ENCODE measurements around the gene LRG1. TPM values are rescaled to one million over a fixed set of nuclear protein-coding genes. Genes with fewer than 3 reads are reported as not detected.

LRG1 gene
- total and polyA plus RNA-seq, 9 of the 15 experiments (the other 6 are each of a cell fraction or from before 2014, with no cell fraction given): 1.5 to 11.9 (median 8.7) TPM

DNA sequence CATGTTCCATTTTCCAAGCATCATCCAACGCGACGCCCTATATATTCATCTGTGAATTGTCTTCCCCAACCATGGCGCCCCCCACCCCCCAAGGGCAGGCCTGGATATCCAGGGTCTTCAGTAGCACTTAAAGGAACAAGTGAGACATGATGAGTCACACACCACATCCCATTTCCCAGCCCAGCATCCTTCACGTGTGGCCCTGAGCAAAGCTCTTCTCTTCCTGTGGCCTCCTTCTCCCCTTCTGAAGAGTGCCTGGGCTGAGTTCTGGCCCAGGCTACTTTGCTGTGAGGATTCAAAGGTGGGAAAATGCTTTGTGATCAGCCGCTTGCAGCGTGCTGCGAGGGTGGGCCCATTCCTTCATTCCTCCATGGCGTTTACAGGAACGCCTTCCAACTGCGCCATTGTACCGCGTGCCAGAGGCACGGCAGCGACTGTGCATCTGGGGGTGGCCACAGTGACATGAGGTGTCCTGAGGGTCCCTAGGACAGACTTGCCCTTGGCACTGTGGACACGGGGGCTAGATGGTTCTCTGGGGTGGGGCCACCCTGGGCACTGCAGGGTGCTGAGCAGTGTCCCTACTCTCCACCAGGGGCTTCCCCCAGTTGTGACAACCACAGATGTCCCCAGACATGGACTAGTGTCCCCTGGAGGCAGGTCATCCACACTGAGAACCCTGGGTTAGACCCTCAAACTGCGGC is 33.2 kb downstream of the LRG1 start (continued):
- TF ChIP-seq, protein P1, sequence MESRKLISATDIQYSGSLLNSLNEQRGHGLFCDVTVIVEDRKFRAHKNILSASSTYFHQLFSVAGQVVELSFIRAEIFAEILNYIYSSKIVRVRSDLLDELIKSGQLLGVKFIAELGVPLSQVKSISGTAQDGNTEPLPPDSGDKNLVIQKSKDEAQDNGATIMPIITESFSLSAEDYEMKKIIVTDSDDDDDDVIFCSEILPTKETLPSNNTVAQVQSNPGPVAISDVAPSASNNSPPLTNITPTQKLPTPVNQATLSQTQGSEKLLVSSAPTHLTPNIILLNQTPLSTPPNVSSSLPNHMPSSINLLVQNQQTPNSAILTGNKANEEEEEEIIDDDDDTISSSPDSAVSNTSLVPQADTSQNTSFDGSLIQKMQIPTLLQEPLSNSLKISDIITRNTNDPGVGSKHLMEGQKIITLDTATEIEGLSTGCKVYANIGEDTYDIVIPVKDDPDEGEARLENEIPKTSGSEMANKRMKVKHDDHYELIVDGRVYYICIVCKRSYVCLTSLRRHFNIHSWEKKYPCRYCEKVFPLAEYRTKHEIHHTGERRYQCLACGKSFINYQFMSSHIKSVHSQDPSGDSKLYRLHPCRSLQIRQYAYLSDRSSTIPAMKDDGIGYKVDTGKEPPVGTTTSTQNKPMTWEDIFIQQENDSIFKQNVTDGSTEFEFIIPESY (CRISPR knock-in tag; IDR thresholded peaks at IDR 0.05): peak; percentile 85
- no peak for TF ChIP-seq L3MBTL2 (IDR thresholded peaks at IDR 0.05)
- TF ChIP-seq, protein P2, sequence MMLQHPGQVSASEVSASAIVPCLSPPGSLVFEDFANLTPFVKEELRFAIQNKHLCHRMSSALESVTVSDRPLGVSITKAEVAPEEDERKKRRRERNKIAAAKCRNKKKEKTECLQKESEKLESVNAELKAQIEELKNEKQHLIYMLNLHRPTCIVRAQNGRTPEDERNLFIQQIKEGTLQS (IDR thresholded peaks at IDR 0.05): peak; percentile 47; the same call in 1 of the 2 replicates
- TF ChIP-seq, protein P2 (CRISPR knock-in tag; conservative IDR thresholded peaks at IDR 0.05): no peak

DNA sequence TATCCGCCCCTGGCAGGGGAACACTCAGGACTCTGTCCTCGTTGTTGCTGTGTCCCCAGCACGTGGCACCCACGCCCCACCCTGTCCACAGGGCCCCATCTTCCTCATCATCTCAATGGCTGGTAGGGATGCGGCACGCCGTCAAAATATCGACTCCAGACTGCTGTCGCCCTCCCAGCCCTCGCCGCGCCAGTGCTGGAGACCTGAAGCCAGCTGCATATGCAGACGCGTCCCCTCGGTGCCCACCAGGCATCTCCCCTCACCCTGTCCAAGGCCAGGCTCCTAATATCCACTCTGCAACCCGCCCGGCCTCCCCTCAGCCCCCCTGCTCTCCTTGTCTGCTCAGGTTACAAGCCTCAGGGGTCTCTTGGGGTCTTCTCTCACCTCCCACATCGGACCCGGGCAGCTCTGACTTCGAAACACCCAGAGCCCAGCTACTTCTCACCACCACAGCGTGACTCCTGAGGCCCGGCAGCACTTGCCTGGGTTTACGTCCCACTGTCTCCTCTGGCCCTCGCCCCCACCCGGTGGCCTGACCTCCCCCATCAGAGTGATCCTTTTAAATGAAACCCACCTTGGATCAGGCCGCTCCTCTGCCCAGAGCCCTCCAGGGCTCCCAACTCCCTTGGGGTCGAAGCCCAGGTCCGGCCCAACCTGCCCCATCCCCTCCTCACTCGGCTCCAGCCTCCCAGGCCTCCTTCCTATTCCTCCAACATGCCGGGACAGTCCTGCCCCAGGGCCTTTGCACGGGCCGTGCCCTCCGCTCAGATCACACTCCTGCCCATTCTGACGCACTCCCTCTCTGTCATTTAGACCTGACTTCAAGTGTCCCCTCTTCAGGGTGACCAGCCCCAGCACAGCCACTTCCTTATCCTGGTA is 34.0 kb downstream of the LRG1 start:
- in situ Hi-C loops (cut with MboI): no loop called here
- Histone ChIP-seq H3K27ac (ENCODE audit: extremely low read depth, low read depth, low read length) (no peak overlapping the region), H3K36me3 (ENCODE audit: control insufficient read depth, insufficient read depth, low read length) (peaks cover 17% of the 10 kb centered on the region; the same call in 1 of the 3 replicates), H4K20me1 (replicated peaks; ENCODE audit: control insufficient read depth, insufficient read depth, low read length) (peaks cover 5% of the 10 kb centered on the region; the same call in 1 of the 2 replicates), H2AFZ (ENCODE audit: low read depth, low read length) (no peak overlapping the region), H3K9ac (ENCODE audit: insufficient read depth in 1 of 2, low read depth in 2 of 2, low read length in 2 of 2) (peak overlapping the region in 1 of 2 experiments; percentile 35; a peak in 1 of 4 replicates), H3K4me3 (no peak overlapping the region), H3K79me2 (ENCODE audit: control insufficient read depth, insufficient read depth, low read length) (no peaks in the 10 kb centered on the region), H3K4me1 (replicated peaks in 1 of 2; ENCODE audit: control insufficient read depth in 2 of 2, insufficient read depth in 2 of 2, low read length in 2 of 2) (peaks cover 0 to 78% of the 10 kb centered on the region in 2 experiments; a peak in 2 of 5 replicates), H3K9me1 (ENCODE audit: control insufficient read depth, insufficient read depth, low read length) (peaks cover 3% of the 10 kb centered on the region), H3K27me3 (ENCODE audit: control insufficient read depth in 2 of 2, insufficient read depth in 2 of 2, low read length in 2 of 2) (peaks cover 0 to 4% of the 10 kb centered on the region in 2 experiments; a peak in 2 of 5 replicates), H3K9me3 (replicated peaks; ENCODE audit: control insufficient read depth, insufficient read depth, low read depth, low read length) (no peaks in the 10 kb centered on the region), H3K4me2 (ENCODE audit: insufficient read depth, low read length) (no peak overlapping the region)
- POLR2A ChIA-PET: interaction anchor here (0.7 kb wide), 1 partner anchor 210 kb away, joined by 3 read pairs; no protein-coding TSS in a partner anchor
- no TSS peak for BruUV-seq (replicated peaks)
- FAIRE-seq (no peak), DNase-seq (ENCODE audit: extremely low read depth in 1 of 4, low spot score in 3 of 4) (no peak), ATAC-seq (no peak)
- 83% methylated on average over 34 of the region's 34 CpGs for WGBS (ENCODE audit: insufficient coverage, low coverage, missing lambda C conversion rate)
- intact Hi-C loops (cut with micrococcal nuclease): no loop called here
- CTCF ChIA-PET (ENCODE audit: low intra/inter-chr PET ratio): no interaction called here
- TF ChIP-seq, protein P3, sequence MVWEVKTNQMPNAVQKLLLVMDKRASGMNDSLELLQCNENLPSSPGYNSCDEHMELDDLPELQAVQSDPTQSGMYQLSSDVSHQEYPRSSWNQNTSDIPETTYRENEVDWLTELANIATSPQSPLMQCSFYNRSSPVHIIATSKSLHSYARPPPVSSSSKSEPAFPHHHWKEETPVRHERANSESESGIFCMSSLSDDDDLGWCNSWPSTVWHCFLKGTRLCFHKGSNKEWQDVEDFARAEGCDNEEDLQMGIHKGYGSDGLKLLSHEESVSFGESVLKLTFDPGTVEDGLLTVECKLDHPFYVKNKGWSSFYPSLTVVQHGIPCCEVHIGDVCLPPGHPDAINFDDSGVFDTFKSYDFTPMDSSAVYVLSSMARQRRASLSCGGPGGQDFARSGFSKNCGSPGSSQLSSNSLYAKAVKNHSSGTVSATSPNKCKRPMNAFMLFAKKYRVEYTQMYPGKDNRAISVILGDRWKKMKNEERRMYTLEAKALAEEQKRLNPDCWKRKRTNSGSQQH (CRISPR knock-in tag; IDR thresholded peaks at IDR 0.05): no peak
- TF ChIP-seq PCBP1 (IDR thresholded peaks at IDR 0.05; ENCODE audit: low read depth, low read length, poor library complexity, severe bottlenecking) (peak; percentile 35), POLR2G (IDR thresholded peaks at IDR 0.05; ENCODE audit: low read depth, low read length) (peak; percentile 28; the same call in 1 of the 2 replicates)
